Neuron (in vitro differentiated cells): ENCODE measurements around the gene OTUD1.

Experiments used
- H2AFZ ChIP-seq: one replicate; pipeline ENCODE4 v1.6.1; 2013; ENCODE audit warnings: low read depth, mild to moderate bottlenecking, inconsistent platforms, low read length, moderate library complexity
- H3K27me3 ChIP-seq: one replicate; pipeline ENCODE4 v1.6.1; 2013; ENCODE audit warnings: low read length; ENCODE audit not compliant: insufficient read depth
- H3K36me3 ChIP-seq: one replicate; pipeline ENCODE4 v1.6.1; 2013; ENCODE audit warnings: low read length; ENCODE audit not compliant: insufficient read depth
- H3K4me1 ChIP-seq: one replicate; pipeline ENCODE4 v1.6.1; 2013; ENCODE audit warnings: low read length; ENCODE audit not compliant: insufficient read depth
- H3K4me3 ChIP-seq: 2 replicates; pipeline ENCODE4 v1.5.1; 2013; ENCODE audit warnings: mild to moderate bottlenecking, low read length, moderate library complexity
- H3K9me3 ChIP-seq: one replicate; pipeline ENCODE4 v1.6.1; 2013; ENCODE audit warnings: low read length

OTUD1 gene

GRCh38 chr10:23435378-23435777 is 3.5 kb upstream of the OTUD1 start:
- Histone ChIP-seq H2AFZ (no peak overlapping the region), H3K27me3 (no peaks in the 10 kb centered on the region), H3K9me3 (no peaks in the 10 kb centered on the region), H3K4me1 (peaks cover 2% of the 10 kb centered on the region), H3K36me3 (no peaks in the 10 kb centered on the region), H3K4me3 (no peak overlapping the region)

GRCh38 chr10:23436983-23437382 is 1.9 kb upstream of the OTUD1 start:
- H2AFZ ChIP-seq, result no peak overlapping the region
- H3K36me3 ChIP-seq, result no peaks in the 10 kb centered on the region
- no peaks in the 10 kb centered on the region for H3K9me3 ChIP-seq
- peaks cover 15% of the 10 kb centered on the region for H3K4me1 ChIP-seq
- H3K4me3 ChIP-seq, result no peak overlapping the region
- H3K27me3 ChIP-seq, result no peaks in the 10 kb centered on the region

GRCh38 chr10:23437963-23438546 is 820 bp upstream of the OTUD1 start:
- Histone ChIP-seq H3K4me1 (peaks cover 15% of the 10 kb centered on the region), H3K4me3 (peak overlapping the region; percentile 46), H2AFZ (peak overlapping the region; percentile 36), H3K9me3 (no peaks in the 10 kb centered on the region), H3K27me3 (no peaks in the 10 kb centered on the region), H3K36me3 (no peaks in the 10 kb centered on the region)

GRCh38 chr10:23439452-23439960 is 631 bp downstream of the OTUD1 start:
- peak overlapping the region; percentile 36 for H2AFZ ChIP-seq
- peak overlapping the region; percentile 49 for H3K4me3 ChIP-seq
- H3K27me3 ChIP-seq, result no peaks in the 10 kb centered on the region
- H3K36me3 ChIP-seq, result no peaks in the 10 kb centered on the region
- H3K4me1 ChIP-seq, result peaks cover 15% of the 10 kb centered on the region
- H3K9me3 ChIP-seq, result no peaks in the 10 kb centered on the region

GRCh38 chr10:23439961-23440889 is 1.4 kb downstream of the OTUD1 start:
- H3K36me3 ChIP-seq, result no peaks in the 10 kb centered on the region
- H3K4me1 ChIP-seq, result peaks cover 15% of the 10 kb centered on the region
- peak overlapping the region; percentile 49 for H3K4me3 ChIP-seq
- H2AFZ ChIP-seq, result peak overlapping the region; percentile 36
- H3K9me3 ChIP-seq, result no peaks in the 10 kb centered on the region
- no peaks in the 10 kb centered on the region for H3K27me3 ChIP-seq

GRCh38 chr10:23441251-23441650 is 2.4 kb downstream of the OTUD1 start:
- Histone ChIP-seq H3K4me1 (peaks cover 15% of the 10 kb centered on the region), H2AFZ (no peak overlapping the region), H3K9me3 (no peaks in the 10 kb centered on the region), H3K36me3 (no peaks in the 10 kb centered on the region), H3K27me3 (no peaks in the 10 kb centered on the region), H3K4me3 (peak overlapping the region; percentile 49)

- no peaks in the 10 kb centered on the region for H3K27me3 ChIP-seq
- H3K36me3 ChIP-seq, result no peaks in the 10 kb centered on the region
- H3K9me3 ChIP-seq, result no peaks in the 10 kb centered on the region
- H2AFZ ChIP-seq, result no peak overlapping the region
- peaks cover 15% of the 10 kb centered on the region for H3K4me1 ChIP-seq
- no peak overlapping the region for H3K4me3 ChIP-seq
Measured at GRCh38 chr10:23442936-23443335, 4.1 kb downstream of the OTUD1 start.

GRCh38 chr10:23445591-23445990 is 6.7 kb downstream of the OTUD1 start:
- H3K4me1 ChIP-seq, result peaks cover 11% of the 10 kb centered on the region
- H3K4me3 ChIP-seq, result no peak overlapping the region
- no peak overlapping the region for H2AFZ ChIP-seq
- H3K36me3 ChIP-seq, result no peaks in the 10 kb centered on the region
- no peaks in the 10 kb centered on the region for H3K9me3 ChIP-seq
- no peaks in the 10 kb centered on the region for H3K27me3 ChIP-seq

- Histone ChIP-seq H3K4me1 (no peaks in the 10 kb centered on the region), H3K9me3 (no peaks in the 10 kb centered on the region), H3K27me3 (no peaks in the 10 kb centered on the region), H3K4me3 (no peak overlapping the region), H2AFZ (no peak overlapping the region), H3K36me3 (no peaks in the 10 kb centered on the region)
Measured at GRCh38 chr10:23448323-23448722, 9.4 kb downstream of the OTUD1 start.

GRCh38 chr10:23448802-23449570 is 10.1 kb downstream of the OTUD1 start:
- no peaks in the 10 kb centered on the region for H3K4me1 ChIP-seq
- no peaks in the 10 kb centered on the region for H3K9me3 ChIP-seq
- no peak overlapping the region for H3K4me3 ChIP-seq
- H3K36me3 ChIP-seq, result no peaks in the 10 kb centered on the region
- H2AFZ ChIP-seq, result no peak overlapping the region
- H3K27me3 ChIP-seq, result no peaks in the 10 kb centered on the region

GRCh38 chr10:23452033-23452655 is 13.3 kb downstream of the OTUD1 start:
- Histone ChIP-seq H3K9me3 (no peaks in the 10 kb centered on the region), H3K36me3 (no peaks in the 10 kb centered on the region), H3K4me3 (no peak overlapping the region), H3K27me3 (no peaks in the 10 kb centered on the region), H3K4me1 (no peaks in the 10 kb centered on the region), H2AFZ (no peak overlapping the region)

GRCh38 chr10:23453465-23453864 is 14.6 kb downstream of the OTUD1 start:
- no peak overlapping the region for H2AFZ ChIP-seq
- no peaks in the 10 kb centered on the region for H3K27me3 ChIP-seq

More at GRCh38 chr10:23453465-23453864, 14.6 kb downstream of the OTUD1 start:
- Histone ChIP-seq H3K4me3 (no peak overlapping the region), H3K36me3 (no peaks in the 10 kb centered on the region), H3K4me1 (no peaks in the 10 kb centered on the region), H3K9me3 (no peaks in the 10 kb centered on the region)
